Measurements from ENCODE around the gene MTHFD1L.

- TF ChIP-seq CTCF (IDR thresholded peaks at IDR 0.05) (no peak), POLR2A (IDR thresholded peaks at IDR 0.05) (no peak)
These were observed 41.3 kb downstream of the MTHFD1L start for GRCh38 chr6:150906641-150907326.

Data from Peyer's patch (tissue), 4 donors.